Prostate gland (tissue), 2 donors: ENCODE data around the gene MRPL23.

ENCODE experiments used
- POLR2A ChIP-seq: fragments of 450-650 bp; IDR thresholded peaks from one replicate; pipeline ENCODE4 v1.6.1; 2016; ENCODE audit warnings: antibody characterized with exemption, mild to moderate bottlenecking
- POLR2AphosphoS5 ChIP-seq: sonication (generic); formaldehyde crosslinking; IDR thresholded peaks from one replicate; pipeline ENCODE4 v1.6.1; 2017; ENCODE audit warnings: antibody characterized with exemption
- TF ChIP-seq, protein P1 (sequence below), 4 experiments: fragments of 200-600 bp in 2 of 4; fragments of 450-650 bp in 2 of 4; sonication (generic) in 2 of 4; IDR thresholded peaks; 1 replicate in 3 of 4; 2 replicates in 1 of 4; pipeline ENCODE4 v1.5.1; 2016 to 2019; ENCODE audit warnings: antibody characterized with exemption in 4 of 4, mild to moderate bottlenecking in 2 of 4, moderate library complexity in 2 of 4

- TF ChIP-seq, protein P1, sequence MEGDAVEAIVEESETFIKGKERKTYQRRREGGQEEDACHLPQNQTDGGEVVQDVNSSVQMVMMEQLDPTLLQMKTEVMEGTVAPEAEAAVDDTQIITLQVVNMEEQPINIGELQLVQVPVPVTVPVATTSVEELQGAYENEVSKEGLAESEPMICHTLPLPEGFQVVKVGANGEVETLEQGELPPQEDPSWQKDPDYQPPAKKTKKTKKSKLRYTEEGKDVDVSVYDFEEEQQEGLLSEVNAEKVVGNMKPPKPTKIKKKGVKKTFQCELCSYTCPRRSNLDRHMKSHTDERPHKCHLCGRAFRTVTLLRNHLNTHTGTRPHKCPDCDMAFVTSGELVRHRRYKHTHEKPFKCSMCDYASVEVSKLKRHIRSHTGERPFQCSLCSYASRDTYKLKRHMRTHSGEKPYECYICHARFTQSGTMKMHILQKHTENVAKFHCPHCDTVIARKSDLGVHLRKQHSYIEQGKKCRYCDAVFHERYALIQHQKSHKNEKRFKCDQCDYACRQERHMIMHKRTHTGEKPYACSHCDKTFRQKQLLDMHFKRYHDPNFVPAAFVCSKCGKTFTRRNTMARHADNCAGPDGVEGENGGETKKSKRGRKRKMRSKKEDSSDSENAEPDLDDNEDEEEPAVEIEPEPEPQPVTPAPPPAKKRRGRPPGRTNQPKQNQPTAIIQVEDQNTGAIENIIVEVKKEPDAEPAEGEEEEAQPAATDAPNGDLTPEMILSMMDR (IDR thresholded peaks at IDR 0.05) = no peak
- TF ChIP-seq POLR2A = no peak
- TF ChIP-seq POLR2AphosphoS5 = no peak
These were observed 17.2 kb downstream of the MRPL23 start for GRCh38 chr11:1964348-1964747.
